GM18508 (cell line): ENCODE measurements around the gene AFDN.
"Not testable (repeated sequence)": the region's sequence is repeated elsewhere in the genome, so short reads cannot be mapped to it uniquely, and the experiment has no call there.

ENCODE experiments used
- ATAC-seq: cut with Tn5 transposase; IDR thresholded peaks from one replicate; pipeline ENCODE4 v1.9.1; 2021; ENCODE audit warnings: moderate number of reproducible peaks; ENCODE audit not compliant: insufficient read depth, unreplicated experiment

AFDN gene

GRCh38 chr6:167972193-167972592 is 145.5 kb downstream of the AFDN start:
- no peak for ATAC-seq

DNA sequence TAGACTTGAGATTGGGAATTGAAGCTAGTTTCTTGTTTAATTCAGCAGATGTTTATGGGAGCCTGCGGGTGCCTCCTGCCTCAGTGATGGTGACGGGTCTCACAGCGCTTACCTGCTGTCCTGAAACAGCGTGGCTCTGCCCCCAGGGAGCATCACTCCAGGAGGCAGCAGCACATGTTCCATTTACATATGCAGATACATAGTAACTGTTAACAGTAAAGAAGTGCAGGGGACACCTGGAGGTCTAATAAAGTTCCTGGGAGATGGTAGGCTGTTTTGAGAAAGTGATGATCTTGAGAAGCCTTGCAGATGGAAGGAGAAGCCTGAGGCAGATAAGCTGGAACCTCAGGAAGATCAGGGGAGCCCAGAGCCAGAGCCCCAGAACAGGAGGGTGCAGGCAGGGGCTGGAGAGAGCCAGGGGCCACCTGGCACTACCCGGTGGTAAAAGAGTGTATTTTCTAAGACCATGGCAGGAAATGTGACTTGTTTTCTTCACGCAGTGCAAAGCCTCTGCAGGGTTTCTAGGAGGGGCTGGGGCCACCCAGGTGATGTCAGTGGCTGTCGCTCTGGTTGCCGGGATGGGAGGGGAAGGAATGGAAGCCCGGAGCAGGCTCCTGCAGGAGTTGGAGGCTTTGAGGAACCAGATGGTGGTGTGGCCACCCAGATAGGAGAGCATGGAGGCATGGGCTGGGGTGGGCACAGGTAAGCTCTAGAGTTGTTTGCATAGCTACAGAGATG is 146.6 kb downstream of the AFDN start:
- ATAC-seq, result no peak

- no peak for ATAC-seq
Observed at GRCh38 chr6:167974640-167975344, 148.1 kb downstream of the AFDN start.

DNA sequence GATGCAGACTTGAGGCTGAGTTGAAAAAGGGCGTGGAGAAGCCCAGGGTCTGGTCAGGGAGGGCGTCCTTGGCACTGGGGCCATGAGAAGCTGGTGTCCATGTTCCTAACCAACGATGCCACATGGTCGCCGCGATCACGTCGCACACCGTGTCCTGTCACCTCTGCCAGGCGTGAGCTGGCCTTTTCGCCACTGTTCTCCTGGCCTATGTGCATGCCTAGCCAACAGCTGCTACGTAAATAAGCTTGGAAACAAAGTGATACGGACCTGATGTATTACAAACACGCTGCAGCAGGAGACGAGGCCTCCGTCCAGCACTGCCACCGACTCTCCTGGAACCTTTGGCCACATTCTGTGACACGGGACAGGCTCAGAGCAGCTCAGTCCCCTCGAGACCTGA is 148.7 kb downstream of the AFDN start:
- no peak for ATAC-seq

GRCh38 chr6:167976116-167976657 is 149.5 kb downstream of the AFDN start:
- not testable (repeated sequence) for ATAC-seq

- ATAC-seq, result no peak
Observed at GRCh38 chr6:167976708-167977107, 150.0 kb downstream of the AFDN start.

DNA sequence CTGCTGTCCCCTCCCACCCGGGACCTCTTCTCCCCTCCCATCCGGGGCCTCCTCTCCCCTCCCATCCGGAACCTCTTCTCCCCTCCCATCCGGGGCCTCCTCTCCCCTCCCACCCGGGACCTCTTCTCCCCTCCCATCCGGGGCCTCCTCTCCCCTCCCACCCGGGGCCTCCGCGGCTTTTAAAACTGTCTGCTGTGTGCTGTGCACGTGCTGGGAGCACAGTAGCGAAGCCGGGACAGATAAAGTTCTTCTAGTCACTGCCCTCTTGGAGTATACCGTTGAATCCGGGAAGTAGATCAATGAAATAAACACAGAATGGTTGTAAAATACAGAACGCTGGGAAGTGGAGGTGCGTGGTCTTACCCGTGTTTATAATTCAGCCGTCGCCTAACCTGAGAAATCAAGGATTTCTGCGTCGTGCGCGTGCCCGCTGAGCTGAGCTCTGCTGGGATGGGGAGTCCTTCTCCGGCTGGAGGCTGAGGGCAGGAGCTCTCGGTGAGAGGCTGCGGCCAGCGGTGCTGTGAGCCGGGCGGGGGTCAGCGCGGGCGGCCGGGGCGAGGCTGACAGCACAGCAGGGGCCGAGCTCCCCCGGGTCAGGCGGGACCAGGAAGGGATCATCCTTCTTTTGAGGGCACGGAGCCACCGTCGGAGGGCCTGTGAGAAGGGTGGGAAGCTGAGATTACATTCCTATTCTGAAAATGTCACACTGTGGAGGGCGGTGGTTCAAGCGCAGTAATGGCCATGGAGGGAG is 151.2 kb downstream of the AFDN start:
- ATAC-seq, result no peak

GRCh38 chr6:167978607-167979006 is 151.9 kb downstream of the AFDN start:
- no peak for ATAC-seq

DNA sequence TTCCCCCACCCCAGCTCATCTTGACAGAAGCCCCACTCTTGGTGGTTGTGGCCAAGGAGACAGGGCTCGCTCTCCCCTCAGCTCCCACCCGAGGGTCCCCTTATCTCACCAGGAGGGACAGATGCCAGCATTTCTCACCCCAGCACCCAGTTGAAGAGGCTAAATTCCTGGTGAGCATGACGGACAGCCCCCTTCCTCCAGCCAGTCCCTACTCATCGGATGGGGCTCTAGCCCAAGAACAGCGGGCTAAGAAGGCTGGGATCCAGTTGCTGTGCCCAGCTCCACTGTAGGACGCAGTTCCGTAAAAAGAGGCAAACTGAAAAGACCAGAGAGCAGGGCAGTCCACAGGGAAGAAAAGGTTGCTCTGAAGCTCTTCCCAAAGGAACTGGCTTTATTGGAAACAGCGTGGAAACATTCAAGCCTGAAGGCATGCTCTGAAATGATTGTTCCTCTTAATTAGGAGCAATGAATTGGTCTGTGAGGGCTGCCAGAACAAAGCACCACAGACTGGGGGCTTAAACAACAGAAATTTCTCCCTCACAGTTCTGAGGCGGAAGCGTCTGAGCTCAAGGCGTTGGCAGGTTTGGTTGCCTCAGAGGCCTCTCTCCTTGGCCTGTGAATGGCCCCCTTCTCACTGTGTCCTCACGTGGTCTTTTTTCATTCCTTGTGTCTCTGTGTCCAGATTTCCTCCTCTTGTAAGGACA is 152.9 kb downstream of the AFDN start:
- ATAC-seq, result no peak

GRCh38 chr6:167980911-167981580 is 154.3 kb downstream of the AFDN start:
- ATAC-seq, result no peak

GRCh38 chr6:167981916-167982462 is 155.3 kb downstream of the AFDN start:
- no peak for ATAC-seq

- no peak for ATAC-seq
Observed at GRCh38 chr6:167984144-167984719, 157.5 kb downstream of the AFDN start.

- no peak for ATAC-seq
Observed at GRCh38 chr6:167984876-167985604, 158.3 kb downstream of the AFDN start.

GRCh38 chr6:167985911-167986595 is 159.3 kb downstream of the AFDN start:
- no peak for ATAC-seq

DNA sequence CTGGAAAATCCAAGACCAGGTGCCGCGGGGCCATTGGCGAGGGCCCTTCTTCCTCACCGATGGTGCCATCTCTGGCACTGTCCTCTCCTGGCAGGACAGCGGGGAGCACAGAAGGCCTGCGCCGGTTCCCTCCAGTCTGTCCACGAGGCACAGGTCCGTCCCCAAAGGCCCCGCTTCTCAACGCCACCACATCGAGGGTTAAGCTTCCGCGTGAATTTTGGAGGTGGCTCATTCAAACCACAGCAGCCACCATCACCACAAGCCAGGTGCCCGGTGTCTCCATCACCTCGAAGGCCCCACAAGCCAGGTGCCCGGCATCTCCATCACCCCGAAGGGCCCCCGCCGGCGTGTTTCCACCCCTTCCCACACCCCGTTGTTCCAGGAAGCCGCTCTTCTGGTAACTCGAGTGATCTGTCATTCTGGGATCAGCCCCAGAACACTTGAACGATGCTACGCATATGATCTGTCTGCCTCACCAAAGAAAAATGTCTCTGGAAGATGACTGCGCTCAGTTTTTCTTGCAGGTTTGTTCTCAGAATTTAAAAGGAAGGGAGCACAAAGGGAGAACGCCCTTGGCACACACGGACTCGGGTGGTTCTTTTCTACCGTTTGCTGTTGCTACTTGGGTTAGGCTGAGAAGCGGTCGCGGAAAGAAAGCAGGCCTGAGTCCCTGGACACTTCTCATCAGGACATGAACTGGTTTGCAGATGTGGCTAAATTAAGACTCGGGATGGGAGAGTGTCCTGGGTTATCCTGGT is 160.9 kb downstream of the AFDN start:
- no peak for ATAC-seq

DNA sequence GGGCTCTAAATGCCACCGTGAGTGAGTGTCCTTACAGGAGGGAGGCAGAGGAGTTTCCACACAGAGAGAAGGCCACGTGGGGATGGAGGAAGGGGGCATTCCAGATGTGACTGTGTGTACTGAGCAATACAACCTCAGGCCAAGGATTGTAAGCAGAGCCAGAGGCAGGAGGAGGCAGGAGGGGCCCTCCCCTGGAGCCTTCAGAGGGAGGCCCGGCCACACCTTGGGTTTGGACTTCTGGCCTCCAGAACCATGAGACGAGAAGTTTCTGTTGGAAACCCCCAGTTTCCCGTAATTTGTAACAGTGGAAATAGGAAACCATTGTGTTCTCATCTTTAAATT is 161.4 kb downstream of the AFDN start:
- no peak for ATAC-seq
